Endothelial cell of umbilical vein (primary cell): ENCODE results near the gene AKAP13. TPM values are rescaled to one million over a fixed set of nuclear protein-coding genes. Genes with fewer than 3 reads are reported as not detected.

Experiments
- BruUV-seq: library from RNA; stranded (reverse); fragments of 400-500 nt; replicated peaks from 2 replicates; lab custom pipeline; 2021; lab: Mats Ljungman, UMichigan
- CTCF ChIA-PET: fragments of 300-600, 350-600 bp; sonication (Branson Sonifier 250); formaldehyde crosslinking; loops from one replicate; lab custom pipeline; 2021; ENCODE audit warnings: antibody characterized with exemption, inconsistent platforms; lab: Charles Lee
- POLR2A ChIA-PET: fragments of 300-600, 350-600 bp; sonication (Branson Sonifier 250); formaldehyde crosslinking; loops from one replicate; lab custom pipeline; 2021; ENCODE audit warnings: antibody characterized with exemption, inconsistent platforms; lab: Charles Lee
- DNase-seq: peaks from one replicate; pipeline ENCODE4 v3.0.0-alpha.2; 2011; ENCODE audit warnings: low read depth, low spot score
- FAIRE-seq: peaks from 2 replicates; lab custom pipeline; 2011; peaks lifted over from hg19 to GRCh38; lab: Jason Lieb, UNC
- H2AFZ ChIP-seq: 2 replicates; pipeline ENCODE4 v1.6.0; 2012; ENCODE audit warnings: low read depth, low read length, control low read depth, inconsistent platforms
- H3K27ac ChIP-seq: 2 replicates; pipeline ENCODE4 v1.5.1; 2011; ENCODE audit warnings: low read depth, mild to moderate bottlenecking, control low read depth, low read length, moderate library complexity; ENCODE audit not compliant: insufficient read depth
- H3K27me3 ChIP-seq, 2 experiments: 2 replicates each; pipeline versions ENCODE4 v1.6.0 to v1.6.1; 2011; ENCODE audit warnings: low read length in 2 of 2, mixed read lengths in 1 of 2; ENCODE audit not compliant: control insufficient read depth in 2 of 2, insufficient read depth in 2 of 2
- H3K36me3 ChIP-seq, 2 experiments: 2 replicates in 1 of 2; 3 replicates in 1 of 2; pipeline ENCODE4 v1.5.1; 2011; ENCODE audit warnings: low read length in 2 of 2, mild to moderate bottlenecking in 1 of 2, moderate library complexity in 1 of 2; ENCODE audit not compliant: control insufficient read depth in 2 of 2, insufficient read depth in 2 of 2; ENCODE audit errors: extremely low read depth in 1 of 2
- H3K4me1 ChIP-seq: 3 replicates; pipeline ENCODE4 v1.5.1; 2011; ENCODE audit warnings: mild to moderate bottlenecking, low read length; ENCODE audit not compliant: control insufficient read depth, insufficient read depth; ENCODE audit errors: extremely low read depth
- H3K4me2 ChIP-seq: 2 replicates; pipeline ENCODE4 v1.6.1; 2011; ENCODE audit warnings: low read length, control low read depth, mixed read lengths; ENCODE audit not compliant: insufficient read depth
- H3K4me3 ChIP-seq, 3 experiments: fragments of 200-600 bp in 1 of 3; sonication (generic), shearing (Covaris generic) in 1 of 3; replicated peaks in 1 of 3; 2 replicates each; pipeline ENCODE4 v1.5.1; 2011 to 2016; ENCODE audit warnings: control low read depth in 3 of 3, low read length in 3 of 3, mild to moderate bottlenecking in 2 of 3, inconsistent platforms in 1 of 3, low read depth in 1 of 3, moderate library complexity in 1 of 3; ENCODE audit not compliant: insufficient read depth in 1 of 3
- H3K79me2 ChIP-seq: 2 replicates; pipeline ENCODE4 v1.6.0; 2012; ENCODE audit warnings: low read length, inconsistent platforms; ENCODE audit not compliant: control insufficient read depth, insufficient read depth
- H3K9ac ChIP-seq: replicated peaks from 2 replicates; pipeline ENCODE3; 2011; ENCODE audit warnings: low read length, control low read depth; ENCODE audit not compliant: insufficient read depth; ENCODE audit errors: extremely low read depth
- H3K9me1 ChIP-seq: replicated peaks from 3 replicates; pipeline ENCODE4 v1.6.0; 2011; ENCODE audit warnings: mild to moderate bottlenecking, low read length; ENCODE audit not compliant: control insufficient read depth, insufficient read depth; ENCODE audit errors: extremely low read depth
- H3K9me3 ChIP-seq: replicated peaks from 2 replicates; pipeline ENCODE4 v1.5.1; 2012; ENCODE audit warnings: low read length, inconsistent platforms; ENCODE audit not compliant: control insufficient read depth, insufficient read depth
- H4K20me1 ChIP-seq: replicated peaks from 2 replicates; pipeline ENCODE3; 2011; ENCODE audit warnings: mild to moderate bottlenecking, low read length; ENCODE audit not compliant: control insufficient read depth, insufficient read depth; ENCODE audit errors: extremely low read depth
- EZH2 ChIP-seq: IDR thresholded peaks from 2 replicates; pipeline ENCODE4 v1.6.1; 2012; ENCODE audit warnings: borderline replicate concordance, low read depth, mild to moderate bottlenecking, moderate library complexity, low read length, inconsistent platforms; ENCODE audit not compliant: severe bottlenecking
- FOS ChIP-seq: IDR thresholded peaks from 2 replicates; pipeline ENCODE4 v1.6.1; 2011; ENCODE audit warnings: mild to moderate bottlenecking, low read length, moderate library complexity, borderline replicate concordance; ENCODE audit not compliant: insufficient read depth
- GATA2 ChIP-seq: IDR thresholded peaks from 2 replicates; pipeline ENCODE4 v1.7.0; 2011; ENCODE audit warnings: low read depth, mild to moderate bottlenecking, moderate library complexity, mixed read lengths, low read length; ENCODE audit not compliant: insufficient read length, insufficient read depth
- JUN ChIP-seq: IDR thresholded peaks from 2 replicates; pipeline ENCODE4 v1.6.1; 2011; ENCODE audit warnings: borderline replicate concordance, low read depth; ENCODE audit not compliant: insufficient read length, insufficient read depth
- MYC ChIP-seq: IDR thresholded peaks from one replicate; pipeline ENCODE4 v1.6.1; 2011; ENCODE audit warnings: mild to moderate bottlenecking, low read depth, low read length
- POLR2A ChIP-seq: IDR thresholded peaks from 2 replicates; pipeline ENCODE4 v1.6.1; 2012; ENCODE audit warnings: low read depth, mild to moderate bottlenecking, control low read depth, low read length
- POLR2AphosphoS5 ChIP-seq: IDR thresholded peaks from 2 replicates; pipeline ENCODE4 v1.6.1; 2012; ENCODE audit warnings: low read depth, mild to moderate bottlenecking, control low read depth, low read length, moderate library complexity; ENCODE audit not compliant: insufficient read depth
- dilution Hi-C: fragments of 300-500 bp; cut with MboI; formaldehyde crosslinking; loops from one replicate; pipeline ENCODE4 v1.15.0; 2019; ENCODE audit warnings: low sequenced_read_pairs; ENCODE audit not compliant: extremely low pct_ligation_motif_present
- intact Hi-C: fragments of 100-400 bp; cut with micrococcal nuclease; formaldehyde crosslinking; loops from one replicate; pipeline ENCODE4 v1.10.0; 2022
- polyA plus RNA-seq, 4 experiments: library from polyadenylated mRNA; depleted of rRNA in 3 of 4; stranded (reverse) in 3 of 4; unstranded in 1 of 4; fragments of >200 nt; gene quantifications; 2 replicates each; pipeline versions ENCODE4 v1.2.1 to v1.2.3, GENCODE V29; 2011 to 2012; ENCODE audit warnings: missing spikeins in 1 of 4
- total RNA-seq: library from RNA; stranded (reverse); gene quantifications from 2 replicates; pipeline ENCODE4 v1.2.3, GENCODE V29; 2021
- TF ChIP-seq, protein P1 (sequence below), 2 donors: IDR thresholded peaks; 1 replicate in 1 of 2; 2 replicates in 1 of 2; pipeline ENCODE4 v1.5.1; 2011; ENCODE audit warnings: low read length in 2 of 2, mild to moderate bottlenecking in 2 of 2, moderate library complexity in 2 of 2, control low read depth in 1 of 2, inconsistent platforms in 1 of 2, low read depth in 1 of 2; ENCODE audit not compliant: insufficient read depth in 1 of 2; ENCODE audit errors: extremely low read depth in 1 of 2
- TF ChIP-seq, protein P2 (sequence below): IDR thresholded peaks from 2 replicates; pipeline ENCODE4 v1.6.1; 2011; ENCODE audit not compliant: insufficient read depth, insufficient read length

The AKAP13 gene
- total and polyA plus RNA-seq, 2 donors (not counting 3 experiments of a cell fraction or from before 2014, with no cell fraction given): 22.8 to 87.8 TPM

DNA sequence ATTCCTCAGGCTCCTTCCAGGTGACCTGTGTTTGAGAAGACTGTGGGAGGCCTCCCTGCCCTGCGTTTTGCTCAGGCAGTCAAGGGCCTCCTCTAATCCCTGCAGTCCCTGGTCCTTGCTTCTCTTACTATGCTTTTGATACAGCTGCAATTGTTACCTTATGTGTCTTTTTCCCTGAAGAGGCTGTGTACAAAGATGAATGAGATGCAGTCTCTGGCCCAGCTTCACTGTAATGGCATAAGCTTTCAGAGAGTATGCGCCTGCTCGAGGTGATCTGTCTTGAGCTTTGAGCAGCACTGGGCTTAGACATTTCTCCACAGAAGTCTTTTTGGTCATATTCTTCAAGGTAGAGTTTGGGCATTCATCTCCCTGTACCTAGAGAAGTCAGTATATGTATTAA lies 129.6 kb downstream of the AKAP13 start:
- H3K4me1 ChIP-seq: no peaks in the 10 kb centered on the region
- no TSS peak for BruUV-seq
- H3K79me2 ChIP-seq: peaks cover 20% of the 10 kb centered on the region
- ChIA-PET POLR2A (no interaction called here), CTCF (no interaction called here)
- H3K4me2 ChIP-seq: no peak overlapping the region
- H3K9ac ChIP-seq: no peak overlapping the region
- H2AFZ ChIP-seq: no peak overlapping the region
- intact Hi-C loops: no loop called here
- H4K20me1 ChIP-seq: no peaks in the 10 kb centered on the region
- dilution Hi-C loops: no loop called here
- no peaks in the 10 kb centered on the region for H3K36me3 ChIP-seq
- no peaks in the 10 kb centered on the region for H3K9me3 ChIP-seq
- H3K27ac ChIP-seq: no peak overlapping the region
- TF ChIP-seq EZH2 (no peak), FOS (no peak), JUN (no peak), MYC (no peak), POLR2A (no peak)
- TF ChIP-seq, protein P1, sequence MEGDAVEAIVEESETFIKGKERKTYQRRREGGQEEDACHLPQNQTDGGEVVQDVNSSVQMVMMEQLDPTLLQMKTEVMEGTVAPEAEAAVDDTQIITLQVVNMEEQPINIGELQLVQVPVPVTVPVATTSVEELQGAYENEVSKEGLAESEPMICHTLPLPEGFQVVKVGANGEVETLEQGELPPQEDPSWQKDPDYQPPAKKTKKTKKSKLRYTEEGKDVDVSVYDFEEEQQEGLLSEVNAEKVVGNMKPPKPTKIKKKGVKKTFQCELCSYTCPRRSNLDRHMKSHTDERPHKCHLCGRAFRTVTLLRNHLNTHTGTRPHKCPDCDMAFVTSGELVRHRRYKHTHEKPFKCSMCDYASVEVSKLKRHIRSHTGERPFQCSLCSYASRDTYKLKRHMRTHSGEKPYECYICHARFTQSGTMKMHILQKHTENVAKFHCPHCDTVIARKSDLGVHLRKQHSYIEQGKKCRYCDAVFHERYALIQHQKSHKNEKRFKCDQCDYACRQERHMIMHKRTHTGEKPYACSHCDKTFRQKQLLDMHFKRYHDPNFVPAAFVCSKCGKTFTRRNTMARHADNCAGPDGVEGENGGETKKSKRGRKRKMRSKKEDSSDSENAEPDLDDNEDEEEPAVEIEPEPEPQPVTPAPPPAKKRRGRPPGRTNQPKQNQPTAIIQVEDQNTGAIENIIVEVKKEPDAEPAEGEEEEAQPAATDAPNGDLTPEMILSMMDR (IDR thresholded peaks at IDR 0.05; ENCODE audit: extremely low read depth in 1 of 2, insufficient read depth in 1 of 2, low read depth in 1 of 2, low read length in 2 of 2): no peak
- DNase-seq (no peak), FAIRE-seq (no peak)
- no peak overlapping the region for H3K4me3 ChIP-seq
- H3K27me3 ChIP-seq: no peaks in the 10 kb centered on the region
- peaks cover 2% of the 10 kb centered on the region for H3K9me1 ChIP-seq

DNA sequence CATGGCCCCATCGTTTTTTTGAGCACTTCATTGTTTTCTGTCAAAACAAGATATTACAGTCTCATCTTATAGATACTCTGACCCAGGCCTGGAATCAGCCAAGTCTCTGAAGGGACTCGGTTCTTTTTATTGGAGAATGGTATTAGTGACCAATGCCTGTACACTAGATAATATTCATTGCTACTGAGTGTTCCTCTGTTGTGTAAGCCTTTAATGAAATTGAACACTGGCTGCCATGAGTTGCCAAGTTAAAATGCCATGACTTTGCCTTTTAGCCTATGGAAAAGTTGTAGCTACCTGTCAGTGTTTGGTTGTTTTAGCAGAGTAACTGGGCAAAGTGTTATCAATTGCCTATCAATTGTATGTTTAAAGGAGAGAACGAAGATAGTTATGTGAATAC lies 134.0 kb downstream of the AKAP13 start:
- H3K9me1 ChIP-seq: no peaks in the 10 kb centered on the region
- no peak overlapping the region for H3K9ac ChIP-seq
- intact Hi-C loops (no loop called here), dilution Hi-C loops (no loop called here)
- POLR2A ChIA-PET: no interaction called here
- H3K9me3 ChIP-seq: no peaks in the 10 kb centered on the region
- no TSS peak for BruUV-seq
- DNase-seq: no peak
- no peak overlapping the region for H2AFZ ChIP-seq
- FAIRE-seq: no peak
- TF ChIP-seq FOS: no peak
- no peak for TF ChIP-seq POLR2AphosphoS5
- TF ChIP-seq, protein P1 (IDR thresholded peaks at IDR 0.05; ENCODE audit: extremely low read depth in 1 of 2, insufficient read depth in 1 of 2, low read depth in 1 of 2, low read length in 2 of 2): no peak
- TF ChIP-seq GATA2: no peak
- TF ChIP-seq EZH2: no peak
- TF ChIP-seq, protein P2, sequence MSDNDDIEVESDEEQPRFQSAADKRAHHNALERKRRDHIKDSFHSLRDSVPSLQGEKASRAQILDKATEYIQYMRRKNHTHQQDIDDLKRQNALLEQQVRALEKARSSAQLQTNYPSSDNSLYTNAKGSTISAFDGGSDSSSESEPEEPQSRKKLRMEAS: no peak
- H3K27me3 ChIP-seq: no peaks in the 10 kb centered on the region
- H3K4me1 ChIP-seq: no peaks in the 10 kb centered on the region
- H3K27ac ChIP-seq: no peak overlapping the region
- peaks cover 5% of the 10 kb centered on the region for H4K20me1 ChIP-seq
- CTCF ChIA-PET: interaction anchor here (1.2 kb wide), 1 partner anchor 9 kb away, joined by 6 read pairs; no protein-coding TSS in a partner anchor
- H3K4me3 ChIP-seq: no peak overlapping the region
- peaks cover 26% of the 10 kb centered on the region for H3K79me2 ChIP-seq
- no peaks in the 10 kb centered on the region for H3K36me3 ChIP-seq
- H3K4me2 ChIP-seq: no peak overlapping the region
